Mucosa of gallbladder (tissue), 1 donor: Measurements from ENCODE around the gene RPS18. TPM values are rescaled to one million over a fixed set of nuclear protein-coding genes. Genes with fewer than 3 reads are reported as not detected.

ENCODE experiments used
- DNase-seq: peaks from one replicate; pipeline ENCODE4 v3.0.0-alpha.2; 2020; ENCODE audit warnings: low spot score
- total RNA-seq: library from RNA; stranded (reverse); gene quantifications from one replicate; pipeline ENCODE4 v1.2.1, GENCODE V29; 2021
- donor health status: DM: no; HTN: no; CAD: no.

The RPS18 gene
- total RNA-seq, 1 donor from 2014 or later = 1,438 TPM

GRCh38 chr6:33314943-33315792, 43.3 kb downstream of the RPS18 start:
- peak; percentile 43 for DNase-seq

- no peak for DNase-seq
These were observed 44.1 kb downstream of the RPS18 start for GRCh38 chr6:33315793-33316602.

GRCh38 chr6:33316603-33317418, 44.9 kb downstream of the RPS18 start:
- no peak for DNase-seq

GRCh38 chr6:33317419-33317668, 45.5 kb downstream of the RPS18 start:
- peak; percentile 30 for DNase-seq

- DNase-seq = peak; percentile 99
These were observed 46.0 kb downstream of the RPS18 start, which contains the start of gene ZBTB22 for GRCh38 chr6:33317669-33318425. TSS of gene ZBTB22 (minus strand) at chr6:33317744. CDS start at chr6:33316916, 828 bp downstream.

GRCh38 chr6:33318426-33319073, 46.7 kb downstream of the RPS18 start:
- DNase-seq = no peak

GRCh38 chr6:33319939-33320314, 48.1 kb downstream of the RPS18 start:
- no peak for DNase-seq

GRCh38 chr6:33320315-33321181, 48.7 kb downstream of the RPS18 start:
- no peak for DNase-seq

GRCh38 chr6:33321227-33321626, 49.4 kb downstream of the RPS18 start:
- DNase-seq = no peak

GRCh38 chr6:33323623-33323948, 51.7 kb downstream of the RPS18 start:
- no peak for DNase-seq

GRCh38 chr6:33324125-33324524, 52.2 kb downstream of the RPS18 start:
- no peak for DNase-seq

Other genes starting within 250 kb of the RPS18 start
- gene HLA-DPA1, start 198.4 kb upstream of the RPS18 start, total RNA-seq = 185 TPM
- gene HLA-DPB1, start 196.1 kb upstream of the RPS18 start, total RNA-seq = 174 TPM
- 0.66 TPM for gene COL11A2, start 79.6 kb upstream of the RPS18 start, total RNA-seq
- gene RXRB, start 71.4 kb upstream of the RPS18 start, total RNA-seq = 56.8 TPM
- 120 TPM for gene SLC39A7, start 71.2 kb upstream of the RPS18 start, total RNA-seq
- gene HSD17B8, start 67.4 kb upstream of the RPS18 start, total RNA-seq = 13.6 TPM
- 50.9 TPM for gene RING1, start 63.6 kb upstream of the RPS18 start, total RNA-seq
- gene VPS52, start 199 bp upstream of the RPS18 start, total RNA-seq = 62.5 TPM
- 25.4 TPM for gene B3GALT4, start 5.0 kb downstream of the RPS18 start, total RNA-seq
- gene WDR46, start 17.2 kb downstream of the RPS18 start, total RNA-seq = 37.7 TPM
- 38.6 TPM for gene PFDN6, start 17.5 kb downstream of the RPS18 start, total RNA-seq
- gene RGL2, start 26.9 kb downstream of the RPS18 start, total RNA-seq = 158 TPM
- gene TAPBP, start 42.0 kb downstream of the RPS18 start, total RNA-seq = 200 TPM
- gene ZBTB22, start 45.7 kb downstream of the RPS18 start, total RNA-seq = 26.5 TPM
- 33.9 TPM for gene DAXX, start 50.9 kb downstream of the RPS18 start, total RNA-seq
- 2.1 TPM for gene KIFC1, start 119.7 kb downstream of the RPS18 start, total RNA-seq
- gene PHF1, start 138.9 kb downstream of the RPS18 start, total RNA-seq = 82.3 TPM
- gene CUTA, start 146.0 kb downstream of the RPS18 start, total RNA-seq = 238 TPM
- gene SYNGAP1, start 148.0 kb downstream of the RPS18 start, total RNA-seq = 31.0 TPM
- gene ZBTB9, start 182.5 kb downstream of the RPS18 start, total RNA-seq = 8.0 TPM